CD4-positive, alpha-beta T cell (primary cell): ENCODE data around the gene HTR6. TPM values are rescaled to one million over a fixed set of nuclear protein-coding genes. Genes with fewer than 3 reads are reported as not detected.
"Not testable (repeated sequence)": the region's sequence is repeated elsewhere in the genome, so short reads cannot be mapped to it uniquely, and the experiment has no call there.

Experiments
- ATAC-seq: fragments of 200-7000 bp; cut with Tn5 transposase; one replicate; pipeline ENCODE4 v1.10.0; 2022; ENCODE audit warnings: mild to moderate bottlenecking; ENCODE audit not compliant: poor library complexity
- CTCF ChIA-PET: fragments of 350-600 bp; sonication (Branson Sonifier 250); formaldehyde crosslinking; loops from one replicate; lab custom pipeline; 2021; ENCODE audit warnings: antibody characterized with exemption, inconsistent platforms; lab: Charles Lee
- POLR2A ChIA-PET: fragments of 350-600 bp; sonication (Branson Sonifier 250); formaldehyde crosslinking; loops from one replicate; lab custom pipeline; 2021; ENCODE audit warnings: antibody characterized with exemption, inconsistent platforms; lab: Charles Lee
- DNase-seq, 14 experiments: peaks; one replicate each; pipeline ENCODE4 v3.0.0-alpha.2; 2013 to 2020; ENCODE audit warnings: mixed read lengths in 2 of 14
- H3K27ac ChIP-seq, 2 donors: one replicate each; pipeline versions ENCODE4 v1.5.1 to v1.7.0; 2013; ENCODE audit warnings: low read length in 2 of 2, low read depth in 1 of 2, mild to moderate bottlenecking in 1 of 2
- H3K27me3 ChIP-seq, 2 experiments: 1 replicate in 1 of 2; 2 replicates in 1 of 2; pipeline versions ENCODE4 v1.6.1 to v1.7.0; 2013; ENCODE audit warnings: low read length in 2 of 2, control low read depth in 1 of 2, mild to moderate bottlenecking in 1 of 2, moderate library complexity in 1 of 2; ENCODE audit not compliant: insufficient read depth in 2 of 2, control insufficient read depth in 1 of 2
- H3K36me3 ChIP-seq: one replicate; pipeline ENCODE4 v1.6.1; 2013; ENCODE audit warnings: low read length, control low read depth; ENCODE audit not compliant: insufficient read depth
- H3K4me1 ChIP-seq: one replicate; pipeline ENCODE4 v1.6.1; 2013; ENCODE audit warnings: low read length, control low read depth; ENCODE audit not compliant: insufficient read depth
- H3K4me3 ChIP-seq: one replicate; pipeline ENCODE4 v1.5.1; 2013; ENCODE audit warnings: mild to moderate bottlenecking, low read length, moderate library complexity
- H3K9me3 ChIP-seq, 2 experiments: 1 replicate in 1 of 2; 2 replicates in 1 of 2; pipeline versions ENCODE4 v1.6.1 to v1.7.0; 2013; ENCODE audit warnings: low read length in 2 of 2, mild to moderate bottlenecking in 2 of 2, control low read depth in 1 of 2, moderate library complexity in 1 of 2; ENCODE audit not compliant: control insufficient read depth in 1 of 2, insufficient read depth in 1 of 2
- H3K27ac Mint-ChIP-seq: one replicate; pipeline ENCODE4 v1.8.0; 2020; ENCODE audit warnings: mixed read lengths
- H3K27me3 Mint-ChIP-seq: one replicate; pipeline ENCODE4 v1.8.0; 2021; ENCODE audit warnings: mixed read lengths
- H3K36me3 Mint-ChIP-seq: one replicate; pipeline ENCODE4 v1.8.0; 2021; ENCODE audit warnings: low read depth, mixed read lengths
- H3K4me1 Mint-ChIP-seq: one replicate; pipeline ENCODE4 v1.8.0; 2021; ENCODE audit warnings: low read depth, mixed read lengths
- H3K4me3 Mint-ChIP-seq: one replicate; pipeline ENCODE4 v1.8.0; 2020; ENCODE audit warnings: mild to moderate bottlenecking, mixed read lengths
- H3K9me3 Mint-ChIP-seq: one replicate; pipeline ENCODE4 v1.8.0; 2020; ENCODE audit warnings: mixed read lengths
- intact Hi-C, 2 experiments: fragments of 100-400 bp; cut with DNase I in 1 of 2; cut with micrococcal nuclease in 1 of 2; formaldehyde crosslinking; loops; one replicate each; pipeline versions ENCODE4 v1.15.1 to v1.9.0; 2023 to 2025; cut with DNase I, micrococcal nuclease
- total RNA-seq, 174 experiments: library from RNA in 2 of 174; stranded (reverse) in 2 of 174; gene quantifications; one replicate each; pipeline ENCODE4 v1.2.3 and lab custom pipeline; 2021 to 2026
- TF ChIP-seq, protein P1 (sequence below): fragments of 200-600 bp; IDR thresholded peaks from one replicate; pipeline ENCODE4 v1.8.0; 2022; ENCODE audit warnings: antibody characterized with exemption, mild to moderate bottlenecking

HTR6 gene
- total RNA-seq, 2 experiments from 2014 or later: 2.1 to 2.2 TPM

DNA sequence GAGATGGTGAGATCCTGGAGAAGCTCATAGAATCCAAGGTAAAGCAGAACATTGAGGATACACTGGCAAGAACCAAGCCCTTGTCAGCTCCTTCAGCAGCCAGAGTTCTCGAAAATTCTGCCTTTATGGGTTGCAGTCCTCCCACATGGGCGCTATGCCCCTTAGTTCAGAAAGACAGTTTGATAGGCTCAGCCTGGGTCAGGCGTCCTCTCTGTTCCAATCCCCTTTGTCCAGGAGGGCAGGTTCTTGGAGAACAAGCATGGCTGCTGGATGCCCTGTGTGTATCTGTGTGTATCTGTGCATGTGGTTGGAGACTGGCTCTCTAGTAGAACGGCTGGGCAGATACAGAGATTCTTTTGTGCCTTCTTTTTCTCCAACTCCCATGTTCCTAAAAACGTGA lies 28.6 kb upstream of the HTR6 start:
- no peaks in the 10 kb centered on the region for H3K36me3 Mint-ChIP-seq
- DNase-seq (no peak), ATAC-seq (no peak)
- H3K4me1 Mint-ChIP-seq: no peaks in the 10 kb centered on the region
- Histone ChIP-seq H3K4me1 (no peaks in the 10 kb centered on the region), H3K36me3 (no peaks in the 10 kb centered on the region), H3K27ac (no peak overlapping the region), H3K4me3 (no peak overlapping the region), H3K9me3 (no peaks in the 10 kb centered on the region), H3K27me3 (peaks cover 0 to 3% of the 10 kb centered on the region in 2 experiments)
- intact Hi-C loops: no loop called here
- POLR2A ChIA-PET: no interaction called here
- TF ChIP-seq, protein P1, sequence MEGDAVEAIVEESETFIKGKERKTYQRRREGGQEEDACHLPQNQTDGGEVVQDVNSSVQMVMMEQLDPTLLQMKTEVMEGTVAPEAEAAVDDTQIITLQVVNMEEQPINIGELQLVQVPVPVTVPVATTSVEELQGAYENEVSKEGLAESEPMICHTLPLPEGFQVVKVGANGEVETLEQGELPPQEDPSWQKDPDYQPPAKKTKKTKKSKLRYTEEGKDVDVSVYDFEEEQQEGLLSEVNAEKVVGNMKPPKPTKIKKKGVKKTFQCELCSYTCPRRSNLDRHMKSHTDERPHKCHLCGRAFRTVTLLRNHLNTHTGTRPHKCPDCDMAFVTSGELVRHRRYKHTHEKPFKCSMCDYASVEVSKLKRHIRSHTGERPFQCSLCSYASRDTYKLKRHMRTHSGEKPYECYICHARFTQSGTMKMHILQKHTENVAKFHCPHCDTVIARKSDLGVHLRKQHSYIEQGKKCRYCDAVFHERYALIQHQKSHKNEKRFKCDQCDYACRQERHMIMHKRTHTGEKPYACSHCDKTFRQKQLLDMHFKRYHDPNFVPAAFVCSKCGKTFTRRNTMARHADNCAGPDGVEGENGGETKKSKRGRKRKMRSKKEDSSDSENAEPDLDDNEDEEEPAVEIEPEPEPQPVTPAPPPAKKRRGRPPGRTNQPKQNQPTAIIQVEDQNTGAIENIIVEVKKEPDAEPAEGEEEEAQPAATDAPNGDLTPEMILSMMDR: no peak
- no peak overlapping the region for H3K4me3 Mint-ChIP-seq
- no peak overlapping the region for H3K27ac Mint-ChIP-seq
- CTCF ChIA-PET: interaction anchor here (1.0 kb wide), 1 partner anchor 54 kb away, joined by 3 read pairs; no protein-coding TSS in a partner anchor
- no peaks in the 10 kb centered on the region for H3K27me3 Mint-ChIP-seq
- H3K9me3 Mint-ChIP-seq: no peaks in the 10 kb centered on the region

DNA sequence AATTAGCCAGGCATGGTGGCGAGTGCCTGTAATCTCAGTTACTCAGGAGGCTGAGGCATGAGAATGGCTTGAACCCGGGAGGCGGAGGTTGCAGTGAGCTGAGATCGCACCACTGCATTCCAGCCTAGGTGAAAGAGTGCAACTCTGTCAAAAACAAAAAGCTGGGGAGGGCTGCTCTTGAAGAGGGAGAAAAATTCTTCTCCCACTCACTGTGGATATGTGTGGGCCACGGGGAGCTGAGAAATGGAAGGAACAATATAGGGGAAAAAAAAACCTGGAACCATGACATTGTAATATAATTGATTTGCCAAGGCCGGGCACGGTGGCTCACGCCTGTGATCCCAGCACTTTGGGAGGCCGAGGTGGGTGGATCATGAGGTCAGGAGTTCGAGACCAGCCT lies 27.9 kb upstream of the HTR6 start:
- H3K36me3 Mint-ChIP-seq, H3K4me1 ChIP-seq, ATAC-seq, DNase-seq, H3K36me3 ChIP-seq, H3K27me3 ChIP-seq, H3K27ac ChIP-seq, POLR2A ChIA-PET, H3K9me3 Mint-ChIP-seq, H3K27me3 Mint-ChIP-seq, H3K4me3 Mint-ChIP-seq, intact Hi-C loops, H3K27ac Mint-ChIP-seq, CTCF ChIA-PET, H3K9me3 ChIP-seq, H3K4me3 ChIP-seq, H3K4me1 Mint-ChIP-seq: not testable (repeated sequence)

DNA sequence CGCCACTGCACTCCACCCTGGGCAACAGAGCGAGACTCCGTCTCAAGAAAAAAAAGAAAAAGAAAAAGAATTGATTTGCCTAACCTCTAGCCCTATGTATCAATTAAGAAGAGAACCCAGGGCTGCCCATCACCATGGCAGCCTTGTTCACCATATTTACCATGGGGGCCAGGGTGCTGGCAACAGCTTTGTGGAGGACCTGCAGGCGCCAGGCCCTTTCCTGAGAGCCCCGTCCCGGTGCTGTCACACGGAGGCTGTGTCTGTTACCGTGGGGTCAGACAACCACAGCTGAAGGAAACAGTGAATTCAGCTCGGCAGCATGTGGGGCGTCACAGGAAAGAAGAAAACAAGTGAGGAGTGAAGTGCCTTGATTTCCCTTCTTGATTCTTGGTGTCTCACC lies 27.1 kb upstream of the HTR6 start:
- Mint-ChIP-seq H3K27me3 (peaks cover 10% of the 10 kb centered on the region), H3K9me3 (no peaks in the 10 kb centered on the region), H3K4me1 (no peaks in the 10 kb centered on the region), H3K27ac (no peak overlapping the region), H3K4me3 (no peak overlapping the region), H3K36me3 (no peaks in the 10 kb centered on the region)
- H3K27me3 ChIP-seq: peaks cover 0 to 6% of the 10 kb centered on the region in 2 experiments
- DNase-seq: no peak
- no peaks in the 10 kb centered on the region for H3K9me3 ChIP-seq
- ChIA-PET POLR2A (interaction anchor here (0.7 kb wide), 1 partner anchor 247 kb away, joined by 3 read pairs; no protein-coding TSS in a partner anchor), CTCF (interaction anchor here (0.7 kb wide), 1 partner anchor 755 kb away, joined by 3 read pairs; no protein-coding TSS in a partner anchor)
- no peak overlapping the region for H3K4me3 ChIP-seq
- ATAC-seq: no peak
- intact Hi-C loops: no loop called here
- TF ChIP-seq, protein P1: no peak
- no peak overlapping the region for H3K27ac ChIP-seq
- no peaks in the 10 kb centered on the region for H3K4me1 ChIP-seq
- no peaks in the 10 kb centered on the region for H3K36me3 ChIP-seq

DNA sequence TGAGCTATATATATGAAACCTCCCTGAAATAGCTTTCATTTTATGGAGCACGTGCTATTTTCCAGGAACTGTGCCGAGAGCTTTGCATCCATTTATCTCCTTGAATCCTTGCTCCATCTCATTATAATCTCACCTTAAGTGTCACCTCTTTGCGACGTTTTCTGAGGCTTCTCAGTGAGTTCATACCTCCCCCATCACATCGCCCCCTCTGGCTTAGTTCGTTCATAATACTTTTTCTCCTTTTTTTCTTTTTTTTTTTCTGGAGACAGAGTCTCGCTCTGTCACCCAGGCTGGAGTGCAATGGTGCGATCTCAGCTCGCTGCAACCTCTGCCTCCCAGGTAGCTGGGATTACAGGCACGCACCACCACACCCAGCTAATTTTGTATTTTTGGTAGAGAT lies 25.4 kb upstream of the HTR6 start:
- H3K9me3 Mint-ChIP-seq, H3K4me3 Mint-ChIP-seq, H3K36me3 ChIP-seq, H3K27ac Mint-ChIP-seq, H3K27ac ChIP-seq, H3K9me3 ChIP-seq, ATAC-seq, intact Hi-C loops, CTCF ChIA-PET, H3K4me3 ChIP-seq, POLR2A ChIA-PET, DNase-seq, H3K36me3 Mint-ChIP-seq, H3K4me1 ChIP-seq: not testable (repeated sequence)
- peaks cover 11 to 15% of the 10 kb centered on the region in 2 experiments for H3K27me3 ChIP-seq
- H3K27me3 Mint-ChIP-seq: peaks cover 21% of the 10 kb centered on the region
- H3K4me1 Mint-ChIP-seq: peaks cover 10% of the 10 kb centered on the region
